Erythroblast (primary cell): ENCODE data around the gene HMGN5.

Experiments
- GATA1 ChIP-seq: IDR thresholded peaks from 2 replicates; pipeline ENCODE4 v1.6.1; 2011; ENCODE audit warnings: low read depth, mild to moderate bottlenecking, control low read depth, low read length, moderate library complexity
- POLR2A ChIP-seq: IDR thresholded peaks from 2 replicates; pipeline ENCODE4 v1.6.1; 2011; ENCODE audit warnings: mild to moderate bottlenecking, low read length

- TF ChIP-seq POLR2A (no peak), GATA1 (no peak)
These were observed 30.5 kb upstream of the HMGN5 start for GRCh38 chrX:81232218-81232617.
